ENCODE measurements around the gene TOR3A.

Gene TOR3A

GRCh38 chr1:179061360-179062282 is 20.2 kb upstream of the TOR3A start:
- ChIA-PET POLR2A (no interaction called here), CTCF (no interaction called here)
- no peak for DNase-seq (ENCODE audit: extremely low spot score)
- TF ChIP-seq HDGF (IDR thresholded peaks at IDR 0.05; ENCODE audit: borderline replicate concordance): no peak
- TF ChIP-seq CTBP1 (IDR thresholded peaks at IDR 0.05; ENCODE audit: borderline replicate concordance): no peak
- TF ChIP-seq ELF4 (IDR thresholded peaks at IDR 0.05): no peak
- no peak for TF ChIP-seq ZNF384 (IDR thresholded peaks at IDR 0.05)
- TF ChIP-seq LEF1 (IDR thresholded peaks at IDR 0.05; ENCODE audit: borderline replicate concordance): no peak

DNA sequence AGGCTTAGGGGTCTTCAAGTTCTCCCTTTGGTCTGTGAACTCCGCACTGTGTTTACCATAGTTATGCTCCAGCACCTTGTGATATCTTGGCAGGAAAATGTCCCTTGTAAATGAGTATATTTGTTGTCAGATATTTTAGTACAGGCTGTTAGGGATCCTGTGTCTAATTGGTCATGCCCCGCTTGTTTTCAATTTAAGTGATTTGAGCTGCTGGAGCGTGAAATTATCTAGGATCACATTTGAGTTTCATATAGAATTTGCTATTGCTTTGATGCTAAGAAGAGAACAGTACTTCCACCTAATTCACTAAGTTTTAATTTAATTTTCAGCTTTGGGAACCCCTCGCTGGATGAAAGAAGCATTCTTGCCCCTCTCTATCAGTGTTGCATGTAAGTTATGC is 15.4 kb upstream of the TOR3A start:
- ChIA-PET CTCF (no interaction called here), POLR2A (no interaction called here)
- TF ChIP-seq, protein P1, sequence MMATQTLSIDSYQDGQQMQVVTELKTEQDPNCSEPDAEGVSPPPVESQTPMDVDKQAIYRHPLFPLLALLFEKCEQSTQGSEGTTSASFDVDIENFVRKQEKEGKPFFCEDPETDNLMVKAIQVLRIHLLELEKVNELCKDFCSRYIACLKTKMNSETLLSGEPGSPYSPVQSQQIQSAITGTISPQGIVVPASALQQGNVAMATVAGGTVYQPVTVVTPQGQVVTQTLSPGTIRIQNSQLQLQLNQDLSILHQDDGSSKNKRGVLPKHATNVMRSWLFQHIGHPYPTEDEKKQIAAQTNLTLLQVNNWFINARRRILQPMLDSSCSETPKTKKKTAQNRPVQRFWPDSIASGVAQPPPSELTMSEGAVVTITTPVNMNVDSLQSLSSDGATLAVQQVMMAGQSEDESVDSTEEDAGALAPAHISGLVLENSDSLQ (IDR thresholded peaks at IDR 0.05): no peak
- no peak for TF ChIP-seq ZNF384 (IDR thresholded peaks at IDR 0.05)
- TF ChIP-seq HDGF (IDR thresholded peaks at IDR 0.05; ENCODE audit: borderline replicate concordance): no peak
- no peak for TF ChIP-seq NFRKB (IDR thresholded peaks at IDR 0.05)
- TF ChIP-seq CTBP1 (IDR thresholded peaks at IDR 0.05; ENCODE audit: borderline replicate concordance): no peak
- TF ChIP-seq L3MBTL2 (conservative IDR thresholded peaks at IDR 0.05): no peak
- no peak for TF ChIP-seq FOXA1 (IDR thresholded peaks at IDR 0.05)
- TF ChIP-seq BHLHE40 (IDR thresholded peaks at IDR 0.05; ENCODE audit: borderline replicate concordance): no peak
- no peak for TF ChIP-seq ARNT (IDR thresholded peaks at IDR 0.05)
- no peak for TF ChIP-seq SUZ12 (IDR thresholded peaks at IDR 0.05)
- no peak for TF ChIP-seq SP1 (IDR thresholded peaks at IDR 0.05)
- TF ChIP-seq FOXM1 (IDR thresholded peaks at IDR 0.05; ENCODE audit: borderline replicate concordance): no peak
- DNase-seq (ENCODE audit: extremely low spot score): no peak

DNA sequence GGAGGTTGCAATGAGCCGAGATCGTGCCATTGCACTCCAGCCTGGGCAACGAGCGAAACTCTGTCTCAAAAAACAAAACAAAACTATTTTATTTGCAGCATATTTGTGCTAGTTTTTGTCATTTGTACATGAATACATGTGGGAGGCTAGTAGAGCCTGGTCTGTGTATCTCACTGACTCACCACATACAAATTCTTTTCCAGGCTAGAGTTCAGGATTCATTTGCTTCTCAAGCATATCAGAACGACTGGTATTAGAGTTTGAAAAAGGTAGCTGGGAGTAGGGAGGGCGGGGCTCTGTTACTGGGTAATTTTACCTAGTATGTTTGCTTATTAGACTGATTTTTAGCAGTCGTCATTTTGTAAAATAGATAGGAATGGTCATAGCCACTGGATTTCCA is 4.5 kb upstream of the TOR3A start:
- CTCF ChIA-PET: no interaction called here
- no peak for DNase-seq (ENCODE audit: extremely low spot score)
- POLR2A ChIA-PET: no interaction called here
- TF ChIP-seq, protein P1 (IDR thresholded peaks at IDR 0.05): no peak
- TF ChIP-seq SP1 (IDR thresholded peaks at IDR 0.05) (no peak), ARNT (IDR thresholded peaks at IDR 0.05) (no peak), BHLHE40 (IDR thresholded peaks at IDR 0.05; ENCODE audit: borderline replicate concordance) (no peak), TARDBP (IDR thresholded peaks at IDR 0.05) (no peak), ZNF384 (IDR thresholded peaks at IDR 0.05) (no peak), HDGF (IDR thresholded peaks at IDR 0.05; ENCODE audit: borderline replicate concordance) (no peak), LEF1 (IDR thresholded peaks at IDR 0.05; ENCODE audit: borderline replicate concordance) (no peak), FOXA1 (IDR thresholded peaks at IDR 0.05) (no peak), CTBP1 (IDR thresholded peaks at IDR 0.05; ENCODE audit: borderline replicate concordance) (no peak), NFRKB (IDR thresholded peaks at IDR 0.05) (no peak), ELF4 (IDR thresholded peaks at IDR 0.05) (no peak), FOXM1 (IDR thresholded peaks at IDR 0.05; ENCODE audit: borderline replicate concordance) (no peak), L3MBTL2 (conservative IDR thresholded peaks at IDR 0.05) (no peak), SUZ12 (IDR thresholded peaks at IDR 0.05) (no peak)

DNA sequence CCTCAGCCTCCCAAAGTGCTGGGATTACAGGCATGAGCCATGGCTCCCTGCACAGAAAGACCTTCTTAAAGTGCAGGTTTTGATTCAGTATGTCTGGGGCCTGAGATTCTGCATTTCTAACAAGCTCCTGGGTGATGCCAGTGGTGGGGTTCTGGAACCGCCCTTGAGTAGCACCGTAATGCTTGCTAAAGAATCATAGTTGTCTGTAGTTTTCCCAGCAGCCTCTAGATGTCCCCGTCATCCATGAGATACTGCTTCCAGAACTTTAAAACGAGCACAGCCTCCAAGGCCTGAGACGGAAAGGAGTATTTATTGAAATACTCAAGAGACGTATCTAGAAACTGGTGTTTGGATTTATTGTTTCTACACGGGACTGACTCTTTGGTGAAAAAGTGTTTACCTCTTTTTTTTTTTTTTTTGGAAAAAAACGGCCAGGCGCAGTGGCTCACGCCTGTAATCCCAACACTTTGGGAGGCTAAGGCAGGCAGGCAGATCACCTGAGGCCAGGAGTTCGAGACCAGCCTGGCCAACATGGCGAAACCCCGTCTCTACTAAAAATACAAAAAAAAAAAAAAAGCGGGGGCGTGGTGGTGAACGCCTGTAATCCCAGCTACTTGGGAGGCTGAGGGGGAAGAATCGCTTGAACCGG is 2.6 kb upstream of the TOR3A start:
- POLR2A ChIA-PET: no interaction called here
- CTCF ChIA-PET: no interaction called here
- TF ChIP-seq SP1 (IDR thresholded peaks at IDR 0.05) (no peak), LEF1 (IDR thresholded peaks at IDR 0.05; ENCODE audit: borderline replicate concordance) (no peak), ZNF384 (IDR thresholded peaks at IDR 0.05) (no peak), ARNT (IDR thresholded peaks at IDR 0.05) (no peak), L3MBTL2 (conservative IDR thresholded peaks at IDR 0.05) (no peak), BHLHE40 (IDR thresholded peaks at IDR 0.05; ENCODE audit: borderline replicate concordance) (no peak)
- TF ChIP-seq, protein P1 (IDR thresholded peaks at IDR 0.05): no peak
- peak; percentile 75 for DNase-seq (ENCODE audit: extremely low spot score)

DNA sequence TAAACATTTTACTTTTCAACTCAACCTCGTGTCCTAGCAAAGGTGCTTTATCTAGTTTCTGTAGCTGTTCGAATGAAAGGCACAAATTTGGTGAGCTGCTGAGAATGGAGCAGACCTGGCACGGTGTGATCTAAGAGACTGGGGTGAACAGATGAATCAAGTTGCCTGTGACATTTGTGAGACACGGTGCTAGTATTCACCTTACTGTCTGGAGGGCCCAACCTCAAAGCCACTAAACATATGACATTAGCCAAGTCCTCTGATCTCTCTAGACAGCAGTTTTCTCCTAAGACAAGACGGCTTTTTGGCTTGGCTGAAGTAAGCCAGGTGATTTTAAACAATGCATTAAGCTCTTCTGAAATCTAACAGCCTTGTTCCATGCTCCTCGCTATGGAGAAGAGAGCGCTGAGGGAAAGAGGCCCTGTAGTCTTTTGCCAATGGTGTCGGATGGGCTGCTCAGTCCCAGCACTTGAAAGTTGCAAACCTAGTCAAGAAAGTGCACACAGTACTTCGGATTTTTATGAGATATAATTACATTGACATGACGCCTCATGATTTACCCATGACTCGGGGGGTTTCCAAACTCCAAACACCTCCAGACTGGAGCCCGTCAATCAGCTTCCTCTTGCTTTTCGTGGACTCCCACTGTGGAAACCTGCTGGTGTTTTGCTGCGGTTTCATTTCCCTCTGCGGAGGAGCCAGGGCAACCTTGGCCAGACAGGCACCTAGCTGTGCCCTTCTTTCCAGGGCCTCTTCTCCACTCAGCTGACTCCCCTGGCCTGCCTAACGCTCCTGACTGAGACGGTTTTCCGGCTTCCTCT is 794 bp upstream of the TOR3A start:
- ChIA-PET POLR2A (interaction anchor here (1.1 to 1.6 kb wide), 5 partner anchors 9 to 285 kb away, joined by 3 to 6 read pairs (median 3); partner anchors contain the start of genes AXDND1 and SOAT1), CTCF (interaction anchor here (0.6 to 1.4 kb wide), 2 partner anchors 539 to 549 kb away, joined by 3 to 4 read pairs; no protein-coding TSS in a partner anchor)
- TF ChIP-seq SP1 (IDR thresholded peaks at IDR 0.05) (no peak), ARNT (IDR thresholded peaks at IDR 0.05) (no peak), ELF4 (IDR thresholded peaks at IDR 0.05) (no peak), BHLHE40 (IDR thresholded peaks at IDR 0.05; ENCODE audit: borderline replicate concordance) (no peak), LEF1 (IDR thresholded peaks at IDR 0.05; ENCODE audit: borderline replicate concordance) (no peak), ZNF384 (IDR thresholded peaks at IDR 0.05) (no peak), FOXA1 (IDR thresholded peaks at IDR 0.05) (no peak)
- TF ChIP-seq, protein P1 (IDR thresholded peaks at IDR 0.05): no peak
- no peak for DNase-seq (ENCODE audit: extremely low spot score)
